ENCODE results near the gene B4GALT4. TPM values are rescaled to one million over a fixed set of nuclear protein-coding genes. Genes with fewer than 3 reads are reported as not detected.

The B4GALT4 gene
- total RNA-seq, 1 experiment from 2014 or later = 46.5 TPM

GRCh38 chr3:119225121-119225520 lies 15.6 kb downstream of the B4GALT4 start:
- no peaks in the 10 kb centered on the region for H3K4me1 Mint-ChIP-seq
- H3K4me2 ChIP-seq (ENCODE audit: insufficient read depth, insufficient read length, low read length) = no peak overlapping the region
- no peaks in the 10 kb centered on the region for H3K79me2 ChIP-seq (ENCODE audit: insufficient read depth, low read length)
- H2BK20ac ChIP-seq (ENCODE audit: low read depth, low read length, poor library complexity, severe bottlenecking) = no peak overlapping the region
- H3K9me3 Mint-ChIP-seq = no peaks in the 10 kb centered on the region
- no peak overlapping the region for H3K56ac ChIP-seq (ENCODE audit: insufficient read length, low read depth, low read length)
- H4K91ac ChIP-seq (ENCODE audit: insufficient read length, low read depth, low read length) = no peak overlapping the region
- no peaks in the 10 kb centered on the region for H3K27me3 Mint-ChIP-seq (ENCODE audit: low read depth)
- H3K14ac ChIP-seq (ENCODE audit: insufficient read depth, low read length) = no peak overlapping the region
- no peak overlapping the region for H3K4ac ChIP-seq (ENCODE audit: low read depth, low read length)
- no CpG with 5 or more reads among the region's 3 CpGs for WGBS (ENCODE audit: extremely low coverage, insufficient read length, low lambda C conversion rate)
- no peak overlapping the region for H3K9ac ChIP-seq (ENCODE audit: extremely low read depth, insufficient read length, low read length)
- H2BK120ac ChIP-seq (ENCODE audit: low read depth, low read length, poor library complexity, severe bottlenecking) = no peak overlapping the region
- H4K20me1 ChIP-seq (ENCODE audit: control insufficient read depth, insufficient read depth, insufficient read length) = no peaks in the 10 kb centered on the region
- no peak overlapping the region for H3K18ac ChIP-seq (ENCODE audit: insufficient read length, low read depth, low read length)
- DNase-seq = no peak
- no peak overlapping the region for H2AFZ ChIP-seq (ENCODE audit: low read length)
- H3K79me1 ChIP-seq (ENCODE audit: insufficient read depth, low read depth, low read length, poor library complexity, severe bottlenecking) = no peaks in the 10 kb centered on the region
- no peak overlapping the region for H2BK15ac ChIP-seq (ENCODE audit: low read depth, low read length)
- H3K23me2 ChIP-seq (ENCODE audit: insufficient read length, low read depth, low read length, poor library complexity, severe bottlenecking) = no peaks in the 10 kb centered on the region
- peaks cover 26 to 89% (median 77%) of the 10 kb centered on the region in 3 experiments for H3K36me3 Mint-ChIP-seq (ENCODE audit: insufficient read depth in 1 of 3, low read depth in 3 of 3)
- no peak for TF ChIP-seq CTCF (conservative IDR thresholded peaks at IDR 0.05)
- no peaks in the 10 kb centered on the region for H3K9me3 ChIP-seq (ENCODE audit: control insufficient read depth, low read depth, low read length)
- no peak overlapping the region for H3K4me3 Mint-ChIP-seq
- no peak overlapping the region for H4K5ac ChIP-seq (ENCODE audit: insufficient read length, low read depth, low read length)
- no peaks in the 10 kb centered on the region for H3K4me1 ChIP-seq (ENCODE audit: insufficient read depth, low read length)
- no peaks in the 10 kb centered on the region for H3K27me3 ChIP-seq (ENCODE audit: insufficient read depth, low read length)
- no peak overlapping the region for H4K8ac ChIP-seq (replicated peaks; ENCODE audit: insufficient read length, low read depth, low read length)
- no peak overlapping the region for H3T11ph ChIP-seq (ENCODE audit: low read length)
- H3K27ac ChIP-seq (ENCODE audit: insufficient read length, low read depth, low read length) = no peak overlapping the region
- no peak overlapping the region for H2BK12ac ChIP-seq (ENCODE audit: insufficient read length, low read depth, low read length)
- no peak overlapping the region for H3K27ac Mint-ChIP-seq
- no peak overlapping the region for H2BK5ac ChIP-seq (ENCODE audit: insufficient read length, low read length)
- H3K23ac ChIP-seq (ENCODE audit: insufficient read length, low read depth, low read length) = no peak overlapping the region
- H2AK5ac ChIP-seq (ENCODE audit: insufficient read length, low read length) = no peak overlapping the region
